ENCODE data around the gene IDH3G. TPM values are rescaled to one million over a fixed set of nuclear protein-coding genes. Genes with fewer than 3 reads are reported as not detected.

Gene IDH3G
- total RNA-seq, 1 experiment from 2014 or later, result 43.2 TPM

DNA sequence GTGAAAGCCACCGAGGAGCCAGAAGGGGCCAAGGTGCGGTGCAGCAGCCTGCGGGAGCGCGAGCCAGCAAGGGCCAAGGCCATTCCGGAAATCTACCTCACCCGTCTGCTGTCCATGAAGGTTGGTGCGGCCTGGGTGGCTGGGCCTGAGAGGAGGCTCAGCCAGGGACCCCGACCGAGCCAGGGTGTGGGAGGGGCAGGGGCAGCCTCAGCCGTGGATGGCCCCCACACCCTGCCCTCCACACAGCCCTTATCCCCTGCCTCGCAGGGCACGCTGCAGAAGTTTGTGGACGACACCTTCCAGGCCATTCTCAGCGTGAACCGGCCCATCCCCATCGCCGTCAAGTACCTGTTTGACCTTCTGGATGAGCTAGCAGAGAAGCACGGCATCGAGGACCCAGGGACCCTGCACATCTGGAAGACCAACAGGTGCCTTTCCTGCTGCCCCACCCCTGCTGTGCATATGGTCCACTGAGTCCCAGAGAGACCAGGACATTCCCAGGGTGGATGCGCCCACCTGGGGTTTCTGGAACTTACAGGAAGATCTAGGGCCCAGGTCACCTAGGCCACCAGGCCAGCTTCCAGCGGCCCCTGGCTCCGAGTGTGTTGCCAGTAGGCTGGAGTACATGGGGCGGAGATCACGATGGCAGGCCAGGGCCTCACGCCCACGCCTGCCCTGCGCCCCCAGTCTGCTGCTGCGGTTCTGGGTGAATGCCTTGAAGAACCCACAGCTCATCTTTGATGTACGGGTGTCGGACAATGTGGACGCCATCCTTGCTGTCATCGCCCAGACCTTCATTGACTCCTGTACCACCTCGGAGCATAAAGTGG, 16.7 kb downstream of the IDH3G start:
- no peaks in the 10 kb centered on the region for H3K4me1 ChIP-seq (ENCODE audit: insufficient read depth, low read length)
- no peak for DNase-seq

More for the DNA sequence above, 16.7 kb downstream of the IDH3G start:
- Histone ChIP-seq H2AK5ac (ENCODE audit: insufficient read length, low read length) (no peak overlapping the region), H3K9ac (ENCODE audit: extremely low read depth, insufficient read length, low read length) (no peak overlapping the region), H3K18ac (ENCODE audit: insufficient read length, low read depth, low read length) (no peak overlapping the region), H2BK15ac (ENCODE audit: low read depth, low read length) (no peak overlapping the region), H4K5ac (ENCODE audit: insufficient read length, low read depth, low read length) (no peak overlapping the region), H2BK12ac (ENCODE audit: insufficient read length, low read depth, low read length) (no peak overlapping the region), H4K8ac (replicated peaks; ENCODE audit: insufficient read length, low read depth, low read length) (no peak overlapping the region), H3K27me3 (ENCODE audit: insufficient read depth, low read length) (no peaks in the 10 kb centered on the region), H3K4me2 (ENCODE audit: insufficient read depth, insufficient read length, low read length) (no peak overlapping the region), H3K56ac (ENCODE audit: insufficient read length, low read depth, low read length) (no peak overlapping the region), H3K4ac (ENCODE audit: low read depth, low read length) (no peak overlapping the region), H3K27ac (ENCODE audit: insufficient read length, low read depth, low read length) (no peak overlapping the region), H3K79me2 (ENCODE audit: insufficient read depth, low read length) (no peaks in the 10 kb centered on the region), H4K91ac (ENCODE audit: insufficient read length, low read depth, low read length) (no peak overlapping the region), H3K23me2 (ENCODE audit: insufficient read length, low read depth, low read length, poor library complexity, severe bottlenecking) (no peaks in the 10 kb centered on the region), H2BK20ac (ENCODE audit: low read depth, low read length, poor library complexity, severe bottlenecking) (no peak overlapping the region), H2BK5ac (ENCODE audit: insufficient read length, low read length) (no peak overlapping the region), H4K20me1 (ENCODE audit: control insufficient read depth, insufficient read depth, insufficient read length) (no peaks in the 10 kb centered on the region), H3K79me1 (ENCODE audit: insufficient read depth, low read depth, low read length, poor library complexity, severe bottlenecking) (no peaks in the 10 kb centered on the region), H3K14ac (ENCODE audit: insufficient read depth, low read length) (no peak overlapping the region), H2BK120ac (ENCODE audit: low read depth, low read length, poor library complexity, severe bottlenecking) (no peak overlapping the region), H3T11ph (ENCODE audit: low read length) (no peak overlapping the region), H3K9me3 (ENCODE audit: control insufficient read depth, low read depth, low read length) (no peaks in the 10 kb centered on the region), H2AFZ (ENCODE audit: low read length) (no peak overlapping the region), H3K23ac (ENCODE audit: insufficient read length, low read depth, low read length) (no peak overlapping the region)
- Mint-ChIP-seq H3K9me3 (peaks cover 27 to 45% of the 10 kb centered on the region in 2 experiments), H3K36me3 (ENCODE audit: insufficient read depth in 1 of 3, low read depth in 3 of 3) (peaks cover 0 to 5% (median 3%) of the 10 kb centered on the region in 3 experiments; a peak in 5 of 7 replicates), H3K4me1 (peaks cover 4 to 8% of the 10 kb centered on the region in 2 experiments), H3K27me3 (ENCODE audit: low read depth) (peaks cover 2% of the 10 kb centered on the region; the same call in 1 of the 2 replicates), H3K27ac (no peak overlapping the region), H3K4me3 (no peak overlapping the region)
- no CpG with 5 or more reads among the region's 34 CpGs for WGBS (ENCODE audit: extremely low coverage, insufficient read length, low lambda C conversion rate)
- no peak for TF ChIP-seq CTCF (conservative IDR thresholded peaks at IDR 0.05)

Measured in H9 (cell line).